Central memory CD8-positive, alpha-beta T cell (primary cell): Measurements from ENCODE around the gene DLL1.

Experiments used
- ATAC-seq: fragments of 150-1000 bp; cut with Tn5 transposase; replicated peaks from 2 replicates; pipeline ENCODE4 v1.10.0; 2022; ENCODE audit warnings: mild to moderate bottlenecking, moderate FRiP score, moderate number of reproducible peaks; ENCODE audit not compliant: poor library complexity, severe bottlenecking; ENCODE audit errors: extremely low read depth
- DNase-seq, 2 donors: peaks; one replicate each; pipeline ENCODE4 v3.0.0; 2021; ENCODE audit warnings: low spot score in 2 of 2
- H3K27ac Mint-ChIP-seq: one replicate; pipeline ENCODE4 v1.8.0; 2022; ENCODE audit warnings: low read depth, mild to moderate bottlenecking, moderate library complexity, mixed read lengths
- H3K27me3 Mint-ChIP-seq: one replicate; pipeline ENCODE4 v1.8.0; 2022; ENCODE audit warnings: mixed read lengths
- H3K36me3 Mint-ChIP-seq: one replicate; pipeline ENCODE4 v1.8.0; 2022; ENCODE audit warnings: mild to moderate bottlenecking, moderate library complexity, mixed read lengths; ENCODE audit not compliant: insufficient read depth
- H3K4me1 Mint-ChIP-seq: one replicate; pipeline ENCODE4 v1.8.0; 2022; ENCODE audit warnings: mixed read lengths
- H3K4me3 Mint-ChIP-seq: one replicate; pipeline ENCODE4 v1.8.0; 2022; ENCODE audit warnings: mild to moderate bottlenecking, moderate library complexity, mixed read lengths
- H3K9me3 Mint-ChIP-seq: one replicate; pipeline ENCODE4 v1.8.0; 2022; ENCODE audit warnings: mixed read lengths

DLL1 gene

GRCh38 chr6:170276369-170277057, 14.4 kb downstream of the DLL1 start:
- H3K27me3 Mint-ChIP-seq: peaks cover 21% of the 10 kb centered on the region
- peaks cover 36% of the 10 kb centered on the region for H3K4me1 Mint-ChIP-seq
- peaks cover 15% of the 10 kb centered on the region for H3K36me3 Mint-ChIP-seq
- H3K27ac Mint-ChIP-seq: peak overlapping the region; percentile 59
- DNase-seq (no peak), ATAC-seq (no peak)
- H3K4me3 Mint-ChIP-seq: no peak overlapping the region
- H3K9me3 Mint-ChIP-seq: no peaks in the 10 kb centered on the region

DNA sequence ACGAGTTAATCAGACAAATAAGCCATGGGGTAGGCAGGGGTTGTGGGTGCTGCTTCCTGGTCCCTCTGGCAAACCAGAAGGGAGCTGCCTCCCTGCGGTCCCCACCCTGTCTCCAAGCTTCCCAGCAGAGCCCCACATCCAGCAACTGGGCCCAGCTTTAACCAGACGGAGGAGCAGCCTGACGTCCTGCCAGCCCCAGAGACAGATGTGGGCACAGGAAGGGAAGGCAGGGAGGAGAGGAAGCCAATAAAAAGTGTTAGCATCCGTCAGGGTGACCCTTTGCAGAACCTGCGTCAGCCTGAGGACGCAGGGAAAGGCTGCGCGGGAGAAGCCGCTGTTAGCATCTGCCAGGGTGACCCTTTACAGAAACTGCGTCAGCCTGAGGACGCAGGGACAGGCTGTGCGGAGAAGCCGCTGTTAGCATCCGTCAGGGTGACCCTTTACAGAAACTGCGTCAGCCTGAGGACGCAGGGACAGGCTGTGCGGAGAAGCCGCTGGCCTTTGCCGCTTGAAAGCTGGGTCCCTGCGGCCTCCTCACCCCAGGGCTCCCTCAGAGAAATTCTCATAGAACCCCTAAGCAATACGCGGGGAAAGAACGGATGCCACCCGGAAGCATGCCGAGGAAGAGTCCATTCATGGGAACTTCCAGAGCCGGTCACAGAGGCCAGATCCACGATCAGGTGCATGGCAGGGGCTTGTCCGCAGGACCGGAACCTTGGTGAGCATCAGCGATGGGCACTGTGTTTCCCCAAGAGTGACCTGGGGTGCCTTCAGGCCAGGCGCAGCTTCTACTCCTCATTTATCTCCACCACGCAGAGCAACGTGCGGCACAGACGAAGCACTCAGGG, 15.9 kb downstream of the DLL1 start:
- H3K36me3 Mint-ChIP-seq: peaks cover 7% of the 10 kb centered on the region
- no peaks in the 10 kb centered on the region for H3K9me3 Mint-ChIP-seq
- peak overlapping the region; percentile 13 for H3K4me3 Mint-ChIP-seq
- peaks cover 40% of the 10 kb centered on the region for H3K4me1 Mint-ChIP-seq
- no peak overlapping the region for H3K27ac Mint-ChIP-seq
- H3K27me3 Mint-ChIP-seq: peaks cover 26% of the 10 kb centered on the region
- ATAC-seq: no peak
- no peak for DNase-seq

DNA sequence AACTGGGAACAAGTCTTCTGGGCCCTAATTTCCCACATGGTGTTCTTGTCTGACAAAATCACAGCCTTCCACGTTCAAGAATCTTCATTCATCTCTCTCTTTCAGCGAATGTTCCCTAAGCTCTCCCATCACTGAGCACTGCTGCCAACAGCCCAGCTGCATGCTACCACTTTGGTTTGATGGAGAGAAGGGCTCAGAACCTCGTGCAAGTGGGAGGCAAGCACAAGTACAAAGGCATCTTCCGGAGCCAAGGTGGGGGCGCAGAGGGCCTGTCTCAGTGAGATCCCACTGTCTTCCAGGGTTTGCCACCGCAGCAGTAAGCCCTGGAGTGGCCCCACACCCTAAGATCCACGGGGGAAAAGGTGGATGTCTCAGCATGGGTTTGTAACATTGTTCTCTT, 17.2 kb downstream of the DLL1 start:
- no peak for DNase-seq
- ATAC-seq: no peak
- H3K4me3 Mint-ChIP-seq: peak overlapping the region; percentile 20
- peaks cover 27% of the 10 kb centered on the region for H3K4me1 Mint-ChIP-seq
- peaks cover 7% of the 10 kb centered on the region for H3K36me3 Mint-ChIP-seq
- H3K9me3 Mint-ChIP-seq: no peaks in the 10 kb centered on the region
- H3K27ac Mint-ChIP-seq: no peak overlapping the region
- peaks cover 21% of the 10 kb centered on the region for H3K27me3 Mint-ChIP-seq

DNA sequence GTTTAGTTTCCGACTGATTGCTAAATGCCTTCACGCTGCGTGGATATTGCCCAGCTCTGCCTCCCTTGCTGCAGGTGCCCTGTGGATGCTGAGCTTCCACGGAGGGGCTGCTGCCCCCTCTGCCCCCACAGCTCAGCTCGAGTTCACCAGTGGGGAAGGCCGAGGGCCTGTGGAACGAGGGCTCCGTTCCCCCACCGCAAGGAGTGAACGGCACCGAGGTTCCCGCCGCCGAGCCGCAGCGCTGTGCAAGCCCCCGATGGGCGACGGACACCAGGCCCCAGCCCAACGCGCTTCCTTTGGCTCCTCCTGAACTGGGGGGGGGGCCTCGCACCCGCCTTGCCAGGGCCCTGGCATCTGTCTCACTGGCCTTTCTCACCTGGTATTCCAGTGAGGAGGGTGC, 17.7 kb downstream of the DLL1 start:
- Mint-ChIP-seq H3K27me3 (peaks cover 24% of the 10 kb centered on the region), H3K4me1 (peaks cover 23% of the 10 kb centered on the region), H3K9me3 (no peaks in the 10 kb centered on the region), H3K27ac (no peak overlapping the region), H3K4me3 (peak overlapping the region; percentile 85), H3K36me3 (peaks cover 7% of the 10 kb centered on the region)
- DNase-seq (no peak), ATAC-seq (no peak)

- no peaks in the 10 kb centered on the region for H3K9me3 Mint-ChIP-seq
Measured at GRCh38 chr6:170272341-170273065, 18.4 kb downstream of the DLL1 start.

GRCh38 chr6:170271771-170272314, 19.0 kb downstream of the DLL1 start:
- Mint-ChIP-seq H3K4me3 (peak overlapping the region; percentile 85), H3K27me3 (peaks cover 30% of the 10 kb centered on the region), H3K36me3 (peaks cover 7% of the 10 kb centered on the region), H3K4me1 (peaks cover 21% of the 10 kb centered on the region), H3K9me3 (no peaks in the 10 kb centered on the region), H3K27ac (peak overlapping the region; percentile 92)
- DNase-seq (peak; percentile 51 to 82), ATAC-seq (peak; percentile 96)

More at GRCh38 chr6:170272341-170273065, 18.4 kb downstream of the DLL1 start:
- H3K4me3 Mint-ChIP-seq: peak overlapping the region; percentile 85
- H3K27ac Mint-ChIP-seq: peak overlapping the region; percentile 92
- H3K36me3 Mint-ChIP-seq: peaks cover 7% of the 10 kb centered on the region
- peaks cover 30% of the 10 kb centered on the region for H3K27me3 Mint-ChIP-seq
- DNase-seq (no peak), ATAC-seq (no peak)
- peaks cover 21% of the 10 kb centered on the region for H3K4me1 Mint-ChIP-seq

DNA sequence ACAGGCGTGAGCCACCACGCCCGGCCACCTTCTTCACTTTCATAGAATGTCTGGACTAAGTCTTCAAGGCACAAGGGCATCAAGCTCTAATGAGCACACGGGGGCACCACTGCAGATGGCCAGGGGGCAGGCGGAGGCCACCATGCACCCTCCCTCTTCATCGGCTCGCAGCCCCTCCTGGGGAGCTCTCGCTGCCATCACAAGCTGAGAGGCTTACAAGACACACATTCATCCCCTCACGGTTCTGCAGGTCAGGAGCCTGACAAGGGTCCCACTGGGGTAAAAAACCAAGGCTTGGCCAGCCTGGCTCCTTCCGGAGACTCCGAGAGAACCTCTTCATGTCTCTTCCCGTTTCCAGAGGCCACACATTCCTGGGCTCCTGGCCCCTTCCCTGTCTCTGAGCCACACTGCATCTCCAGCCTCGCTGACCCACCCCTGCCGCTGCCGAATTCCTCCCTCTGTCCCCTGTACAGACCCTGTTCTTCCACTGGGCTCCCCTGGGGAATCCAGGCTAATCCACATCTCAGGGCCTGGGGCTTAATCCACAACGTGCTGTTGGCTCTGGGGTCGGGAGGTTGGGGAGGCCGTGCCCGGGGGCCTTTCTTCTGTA, 19.8 kb downstream of the DLL1 start:
- DNase-seq (no peak), ATAC-seq (no peak)
- Mint-ChIP-seq H3K36me3 (peaks cover 7% of the 10 kb centered on the region), H3K9me3 (no peaks in the 10 kb centered on the region), H3K4me3 (peak overlapping the region; percentile 85), H3K27ac (no peak overlapping the region), H3K4me1 (peaks cover 21% of the 10 kb centered on the region), H3K27me3 (peaks cover 34% of the 10 kb centered on the region)

DNA sequence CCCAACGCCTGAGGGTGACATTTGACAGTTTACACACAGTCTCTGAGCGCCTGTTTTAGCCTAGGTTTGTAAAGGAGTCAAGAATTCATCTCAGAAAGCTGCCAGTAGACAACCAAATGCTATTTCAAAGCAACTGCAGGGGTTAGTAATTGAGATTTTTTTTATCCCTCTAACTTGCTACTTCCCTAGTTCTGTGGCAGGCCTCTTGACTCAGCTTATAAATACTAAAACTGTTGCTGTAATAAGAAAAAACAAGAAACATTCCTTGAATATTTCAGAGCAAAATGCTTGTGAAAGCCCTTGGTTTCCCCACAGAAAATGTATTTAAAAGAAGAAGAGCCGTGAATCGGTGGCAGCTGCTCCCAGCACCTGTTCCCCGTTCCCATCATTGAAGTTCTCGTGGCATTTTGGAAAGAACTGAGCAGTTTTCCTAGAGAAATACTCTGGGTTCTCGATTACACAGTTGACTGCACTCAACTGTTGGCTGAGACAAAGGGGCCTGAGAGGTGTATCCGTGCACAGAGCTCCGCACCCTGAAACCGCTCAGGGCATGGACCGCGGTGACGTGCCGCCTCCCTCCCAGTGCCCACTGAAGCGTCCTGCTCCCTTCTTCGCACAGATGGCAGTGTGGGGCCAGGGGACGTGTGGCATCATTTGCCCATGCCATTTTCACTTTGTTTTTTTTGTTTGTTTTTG, 20.9 kb downstream of the DLL1 start:
- H3K27me3 Mint-ChIP-seq: peaks cover 44% of the 10 kb centered on the region
- DNase-seq: no peak
- peaks cover 7% of the 10 kb centered on the region for H3K36me3 Mint-ChIP-seq
- peaks cover 21% of the 10 kb centered on the region for H3K4me1 Mint-ChIP-seq
- ATAC-seq: no peak
- H3K9me3 Mint-ChIP-seq: no peaks in the 10 kb centered on the region
- H3K27ac Mint-ChIP-seq: no peak overlapping the region
- H3K4me3 Mint-ChIP-seq: no peak overlapping the region

DNA sequence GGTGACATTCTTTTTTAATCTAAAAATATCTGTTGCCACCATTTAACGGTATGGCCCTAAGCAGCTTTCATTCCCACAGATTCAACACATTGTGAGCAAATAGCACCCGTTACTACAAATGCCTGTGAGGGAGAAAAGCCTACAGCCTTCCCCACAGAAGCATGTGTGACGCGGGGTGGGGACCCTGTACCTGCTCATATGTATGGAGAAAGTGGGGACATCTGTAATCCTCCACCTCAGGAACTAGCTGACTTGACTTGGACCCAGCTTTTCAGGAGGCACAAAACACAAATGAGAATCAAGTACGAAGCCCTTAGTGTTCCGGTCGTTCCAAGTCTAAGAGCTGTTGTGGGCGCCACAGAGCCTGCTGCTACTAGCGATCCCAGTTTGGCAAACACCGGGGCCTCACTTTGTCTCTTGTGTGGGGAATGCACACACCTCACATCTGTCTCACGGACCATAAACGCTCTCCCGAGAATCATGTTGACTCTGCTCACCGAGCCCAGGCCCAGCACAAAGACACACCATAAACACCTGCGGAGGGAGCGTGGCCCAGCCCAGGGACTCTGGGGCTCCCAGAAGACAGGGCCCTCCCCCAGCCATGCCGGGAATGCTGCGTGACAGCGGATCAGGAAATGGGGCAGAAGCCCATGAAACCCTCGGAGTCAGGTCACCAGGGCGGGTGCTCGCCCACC, 21.6 kb downstream of the DLL1 start:
- Mint-ChIP-seq H3K9me3 (no peaks in the 10 kb centered on the region), H3K27me3 (peaks cover 51% of the 10 kb centered on the region), H3K36me3 (peaks cover 7% of the 10 kb centered on the region), H3K4me3 (no peak overlapping the region), H3K4me1 (peaks cover 21% of the 10 kb centered on the region), H3K27ac (no peak overlapping the region)
- ATAC-seq (no peak), DNase-seq (no peak)

DNA sequence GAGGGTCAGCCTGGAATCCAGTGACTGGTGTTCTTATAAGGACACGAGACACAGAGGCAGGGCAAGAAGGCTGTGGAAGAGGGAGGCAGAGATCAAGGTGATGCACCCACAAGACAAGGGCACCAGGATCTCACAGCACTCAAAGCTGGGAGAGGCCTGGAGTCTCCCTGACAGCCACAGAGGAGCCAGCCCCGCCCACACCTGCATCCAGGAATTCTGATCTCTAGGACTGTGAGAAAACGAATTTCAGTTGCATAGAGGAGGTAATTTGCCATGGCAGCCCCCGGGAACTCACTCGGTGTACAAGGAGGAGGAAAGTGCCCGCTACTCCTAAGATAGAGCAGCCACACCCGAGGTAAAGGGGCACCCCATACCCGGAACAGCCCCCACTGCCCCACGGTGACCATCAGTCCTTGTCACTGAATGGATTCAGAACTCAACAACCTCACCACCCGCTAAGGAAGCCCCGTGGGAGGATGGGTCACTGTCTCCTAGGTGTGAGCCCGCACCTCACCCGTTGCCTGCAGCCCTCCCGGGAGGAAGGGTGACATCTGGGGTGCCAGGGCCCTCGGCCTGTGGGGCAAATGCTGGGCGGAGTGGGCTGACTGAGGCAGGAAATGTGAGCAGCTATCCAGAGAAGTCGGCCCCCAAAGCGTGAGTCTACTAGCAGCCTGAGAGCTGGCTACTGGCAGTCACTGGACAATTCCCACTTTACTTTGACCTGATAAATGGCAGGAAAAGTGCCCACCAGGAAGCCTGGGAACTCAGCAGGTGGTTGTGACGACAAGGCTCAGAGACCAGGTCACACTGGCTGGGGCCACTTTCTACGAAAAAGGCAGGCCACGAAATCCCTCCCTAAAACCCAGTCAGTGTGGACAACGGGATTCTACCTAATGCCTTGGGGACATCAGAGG, 22.4 kb downstream of the DLL1 start:
- Mint-ChIP-seq H3K27ac (no peak overlapping the region), H3K4me3 (no peak overlapping the region), H3K4me1 (peaks cover 17% of the 10 kb centered on the region), H3K9me3 (no peaks in the 10 kb centered on the region), H3K36me3 (peaks cover 7% of the 10 kb centered on the region), H3K27me3 (peaks cover 51% of the 10 kb centered on the region)
- DNase-seq (no peak), ATAC-seq (no peak)
